Measurements from ENCODE around the gene ATAD3C.
"Not testable (repeated sequence)": the region's sequence is repeated elsewhere in the genome, so short reads cannot be mapped to it uniquely, and the experiment has no call there.

ATAD3C gene

GRCh38 chr1:1468196-1468985 lies 18.9 kb downstream of the ATAD3C start:
- not testable (repeated sequence) for DNase-seq

DNA sequence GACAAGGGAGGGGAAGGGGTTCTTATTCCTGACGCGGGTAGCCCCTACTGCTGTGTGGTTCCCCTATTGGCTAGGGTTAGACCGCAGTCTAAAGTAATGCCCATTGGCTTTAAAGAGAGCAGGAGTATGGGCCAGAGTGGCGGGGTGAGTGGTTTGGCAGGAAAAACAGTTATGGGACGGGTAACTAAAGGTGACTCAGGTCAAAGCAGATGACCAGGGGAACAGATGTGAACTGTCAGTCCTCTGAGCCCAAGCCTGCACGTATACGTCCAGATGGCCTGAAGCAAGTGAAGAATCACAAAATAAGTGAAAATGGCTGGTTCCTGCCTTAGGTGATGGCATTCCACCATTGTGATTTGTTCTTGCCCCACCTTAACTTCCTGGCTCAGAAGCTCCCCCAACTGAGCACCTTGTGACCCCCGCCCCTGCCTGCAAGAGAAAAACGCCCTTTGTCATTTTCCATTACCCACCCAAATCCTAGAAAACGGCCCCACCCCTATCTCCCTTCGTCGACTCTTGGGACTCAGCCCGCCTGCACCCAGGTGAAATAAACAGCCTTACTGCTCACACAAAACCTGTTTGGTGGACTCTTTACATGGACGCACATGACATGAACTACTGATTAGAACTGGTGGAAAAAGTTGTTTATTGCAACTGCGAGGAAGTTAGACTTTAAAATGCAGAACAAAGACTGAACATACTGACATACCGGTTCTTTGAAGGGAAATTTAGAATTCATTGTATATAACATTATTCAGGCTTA lies 21.3 kb downstream of the ATAD3C start:
- DNase-seq, result peak in 1 of 58 donors; percentile 2

DNA sequence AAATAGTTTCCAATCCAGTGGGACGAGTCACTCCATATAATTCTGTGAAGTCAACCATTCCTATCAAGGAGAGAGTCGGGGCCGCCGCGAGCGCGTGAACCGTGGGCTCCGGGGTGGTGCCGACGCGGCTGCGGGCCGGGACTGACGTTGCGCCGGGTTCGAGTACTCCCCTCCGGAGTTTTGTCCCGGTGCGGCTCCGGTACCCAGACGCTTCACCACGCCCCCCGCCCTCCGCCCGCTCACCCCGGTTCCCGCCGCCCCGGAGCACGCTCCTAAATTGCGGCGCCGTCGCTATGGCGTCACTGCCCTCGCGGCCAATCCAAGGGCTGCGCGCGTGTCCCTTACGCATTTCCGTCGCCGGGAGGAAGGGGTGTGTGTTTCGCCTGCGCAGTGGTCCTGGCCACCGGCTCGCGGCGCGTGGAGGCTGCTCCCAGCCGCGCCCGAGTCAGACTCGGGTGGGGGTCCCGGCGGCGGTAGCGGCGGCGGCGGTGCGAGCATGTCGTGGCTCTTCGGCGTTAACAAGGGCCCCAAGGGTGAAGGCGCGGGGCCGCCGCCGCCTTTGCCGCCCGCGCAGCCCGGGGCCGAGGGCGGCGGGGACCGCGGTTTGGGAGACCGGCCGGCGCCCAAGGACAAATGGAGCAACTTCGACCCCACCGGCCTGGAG lies 22.0 kb downstream of the ATAD3C start, which contains the start of gene ATAD3B:
TSS of gene ATAD3B (plus strand) at position 377 of the 664 bp plus-strand sequence. CDS start at position 497, 120 bp downstream.
- DNase-seq, result peak; percentile 33 to 96 (median 91)

DNA sequence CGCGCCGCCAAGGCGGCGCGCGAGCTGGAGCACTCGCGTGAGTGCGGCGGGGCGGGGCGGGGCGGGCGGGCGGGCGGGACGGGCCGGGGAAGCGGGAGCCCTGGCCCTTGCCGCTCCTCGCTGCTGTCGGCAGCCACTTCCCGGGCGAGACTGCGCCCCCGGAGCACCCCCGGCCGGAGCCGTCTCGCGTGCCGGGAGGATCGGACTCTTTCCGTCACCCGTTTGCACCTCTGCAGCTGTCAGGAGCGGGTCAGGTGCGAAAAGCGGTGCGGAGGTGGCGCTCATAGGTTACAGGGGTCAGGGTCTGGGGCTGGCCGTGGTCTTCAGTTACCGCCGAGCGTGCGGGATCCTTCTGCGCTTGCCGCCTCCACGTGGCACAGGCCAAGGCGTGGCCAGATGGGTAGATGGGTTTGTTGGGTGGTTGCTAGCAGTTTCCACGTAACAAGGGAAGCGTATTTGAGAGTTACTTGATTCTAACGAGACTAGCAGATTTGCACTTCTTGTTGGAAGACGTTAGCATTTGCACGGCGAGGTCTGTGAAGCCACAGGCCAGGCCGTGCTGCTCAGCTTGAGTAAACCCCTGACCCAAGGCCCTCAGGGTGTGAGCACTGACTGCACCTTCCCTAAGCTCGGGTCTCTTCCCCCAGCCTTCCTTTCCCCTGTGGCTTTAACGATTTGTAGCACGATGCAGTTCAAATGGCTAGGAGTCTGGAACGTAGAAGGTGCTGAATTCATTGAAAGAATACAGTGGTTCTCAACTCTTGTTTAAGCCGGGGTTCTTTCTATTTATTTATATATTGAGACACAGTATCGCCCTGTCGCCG lies 22.8 kb downstream of the ATAD3C start:
- not testable (repeated sequence) for DNase-seq

GRCh38 chr1:1476011-1476410 lies 26.5 kb downstream of the ATAD3C start:
- not testable (repeated sequence) for DNase-seq

DNA sequence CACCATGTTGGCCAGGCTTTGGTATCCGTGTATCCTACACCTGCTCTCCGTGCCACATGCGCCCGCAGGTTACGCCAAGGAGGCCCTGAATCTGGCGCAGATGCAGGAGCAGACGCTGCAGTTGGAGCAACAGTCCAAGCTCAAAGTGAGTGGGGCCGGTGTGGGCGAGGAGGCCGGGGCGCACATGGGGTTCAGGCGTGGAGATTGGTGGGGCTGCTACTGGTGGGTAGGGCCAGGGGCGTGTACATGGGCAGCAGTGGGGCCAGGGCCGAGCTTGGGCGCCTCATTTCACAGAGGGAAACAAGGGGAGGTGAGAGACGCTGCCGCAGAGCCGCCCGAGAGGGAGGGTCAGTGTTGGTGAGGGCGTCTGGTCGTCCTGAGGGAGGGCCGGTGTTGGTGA lies 27.7 kb downstream of the ATAD3C start:
- no peak for DNase-seq

- DNase-seq, result no peak
Measured at GRCh38 chr1:1479547-1480487, 30.3 kb downstream of the ATAD3C start.

- not testable (repeated sequence) for DNase-seq
Measured at GRCh38 chr1:1480488-1480867, 31.0 kb downstream of the ATAD3C start.

DNA sequence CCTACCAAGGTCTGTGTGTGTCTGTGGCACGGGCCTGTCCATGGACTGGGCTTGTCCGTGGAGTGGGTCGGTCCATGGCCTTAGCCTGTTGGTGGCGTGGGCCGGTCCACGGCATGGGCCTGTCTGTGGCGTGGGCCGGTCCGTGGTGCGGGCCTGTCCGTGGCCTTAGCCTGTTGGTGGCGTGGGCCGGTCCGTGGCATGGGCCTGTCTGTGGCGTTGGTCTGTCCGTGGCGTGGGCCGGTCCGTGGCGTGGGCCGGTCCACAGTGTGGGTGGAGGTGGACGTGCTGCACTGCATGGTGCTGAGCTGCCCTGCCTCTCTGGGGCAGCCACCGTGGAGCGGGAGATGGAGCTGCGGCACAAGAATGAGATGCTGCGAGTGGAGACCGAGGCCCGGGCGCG lies 32.3 kb downstream of the ATAD3C start:
- DNase-seq, result not testable (repeated sequence)

GRCh38 chr1:1482856-1483255 lies 33.4 kb downstream of the ATAD3C start:
- no peak for DNase-seq

GRCh38 chr1:1483714-1484113 lies 34.2 kb downstream of the ATAD3C start:
- DNase-seq, result no peak

GRCh38 chr1:1484976-1485750 lies 35.7 kb downstream of the ATAD3C start:
- not testable (repeated sequence) for DNase-seq

DNA sequence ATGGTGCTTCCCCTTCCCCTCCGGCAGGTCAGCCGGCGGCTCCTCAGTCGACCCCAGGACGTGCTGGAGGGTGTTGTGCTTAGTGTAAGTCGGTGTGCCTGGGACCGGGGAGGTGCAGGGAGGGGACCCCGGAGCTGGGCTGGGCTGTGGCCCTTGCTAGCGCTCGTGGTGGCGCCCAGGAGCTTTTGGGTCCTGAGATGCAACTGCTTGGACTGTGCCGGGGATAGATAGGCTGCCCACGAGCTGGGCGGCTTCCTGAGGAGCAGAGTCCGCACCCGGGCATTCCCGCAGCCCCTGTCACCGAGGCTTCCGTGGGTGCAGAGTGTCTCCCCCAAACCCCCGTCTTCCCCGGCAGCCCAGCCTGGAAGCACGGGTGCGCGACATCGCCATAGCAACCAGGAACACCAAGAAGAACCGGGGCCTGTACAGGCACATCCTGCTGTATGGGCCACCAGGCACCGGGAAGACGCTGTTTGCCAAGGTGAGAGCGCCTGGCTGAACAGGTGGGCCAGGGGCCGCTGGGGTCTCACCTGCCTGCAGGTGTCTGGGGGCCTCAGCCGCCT lies 36.3 kb downstream of the ATAD3C start:
- not testable (repeated sequence) for DNase-seq

DNA sequence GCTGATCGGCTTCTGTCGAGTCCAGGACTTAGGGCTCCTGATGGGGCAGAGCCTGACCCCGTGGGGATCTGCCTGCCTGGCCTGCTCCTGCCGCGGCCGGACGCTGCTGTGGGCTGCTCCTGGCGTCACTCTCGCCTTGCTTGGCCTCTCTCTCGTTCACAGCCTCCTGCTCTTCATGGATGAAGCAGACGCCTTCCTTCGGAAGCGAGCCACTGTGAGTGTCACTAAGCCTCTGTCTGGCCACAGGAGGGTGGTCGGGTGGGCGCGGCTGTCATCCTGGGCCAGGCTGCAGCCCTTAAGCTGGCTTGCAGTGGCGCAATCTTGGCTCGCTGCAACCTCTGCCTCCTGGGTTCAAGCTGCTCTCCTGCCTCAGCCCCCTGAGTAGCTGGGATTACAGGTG lies 38.2 kb downstream of the ATAD3C start:
- DNase-seq, result no peak

DNA sequence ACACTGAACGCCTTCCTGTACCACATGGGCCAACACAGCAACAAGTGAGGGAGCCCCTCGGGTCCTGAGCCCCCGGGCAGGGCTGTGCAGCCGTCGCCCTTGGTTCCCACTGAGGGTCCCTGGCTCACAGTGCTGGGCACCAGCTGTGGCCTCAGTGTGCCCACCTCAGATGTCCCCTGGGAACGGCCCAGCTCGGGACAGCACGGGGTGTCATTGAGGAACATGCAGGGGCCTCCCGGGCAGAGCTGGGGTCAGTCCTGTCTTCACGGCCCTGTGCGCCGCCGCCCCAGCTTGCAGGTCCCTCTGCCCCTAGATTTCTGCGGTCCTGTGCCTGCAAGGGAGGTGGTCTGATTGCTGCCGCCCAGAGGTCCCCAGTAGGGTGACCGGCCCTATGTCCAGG lies 39.7 kb downstream of the ATAD3C start:
- no peak for DNase-seq

- no peak for DNase-seq
Measured at GRCh38 chr1:1489861-1490260, 40.4 kb downstream of the ATAD3C start.

GRCh38 chr1:1490633-1491230 lies 41.2 kb downstream of the ATAD3C start:
- DNase-seq, result no peak

DNA sequence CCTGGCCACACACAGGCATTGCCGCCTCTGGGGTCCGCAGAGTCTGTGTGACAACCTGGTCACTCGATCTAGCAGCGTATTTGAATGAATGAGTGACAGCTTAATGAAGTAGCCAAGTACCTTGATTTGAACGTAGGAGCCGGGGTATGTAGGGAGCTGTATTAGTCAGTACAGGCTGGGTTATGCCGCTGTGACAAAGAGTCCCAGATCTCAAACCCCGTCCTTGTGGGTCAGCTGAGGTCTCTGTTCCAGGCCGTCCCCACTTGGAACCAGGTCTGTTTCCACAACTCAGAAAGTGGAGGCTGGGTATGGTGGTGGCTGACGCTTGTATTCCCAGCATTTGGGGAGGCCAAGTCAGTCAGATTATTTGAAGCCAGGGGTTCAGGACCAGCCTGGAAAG lies 42.1 kb downstream of the ATAD3C start:
- DNase-seq, result no peak

Data from anterior cingulate cortex (tissue), 58 donors.